HepG2 (cell line): ENCODE measurements around the gene KCNG4.

ENCODE experiments used
- FOXJ3 ChIP-seq: sonication (generic); formaldehyde crosslinking; IDR thresholded peaks from 2 replicates; pipeline ENCODE4 v1.4.0; 2020; ENCODE audit warnings: missing genetic modification reagents, mild to moderate bottlenecking, borderline replicate concordance
- GLI4 ChIP-seq: sonication (generic); formaldehyde crosslinking; IDR thresholded peaks from 2 replicates; pipeline ENCODE4 v1.5.1; 2020; ENCODE audit warnings: missing genetic modification reagents, mild to moderate bottlenecking, moderate library complexity, borderline replicate concordance
- RXRA ChIP-seq: sonication (generic); formaldehyde crosslinking; IDR thresholded peaks from 2 replicates; pipeline ENCODE4 v1.5.1; 2020; ENCODE audit warnings: missing genetic modification reagents

GRCh38 chr16:84182104-84182503 lies 57.7 kb downstream of the KCNG4 start:
- TF ChIP-seq FOXJ3 (CRISPR knock-in tag): no peak
- no peak for TF ChIP-seq RXRA
- TF ChIP-seq GLI4: no peak
